HAP-1 (cell line): ENCODE data around the gene TPRG1L.

Experiments
- DNase-seq, 2 experiments: peaks; one replicate each; pipeline ENCODE4 v3.0.0-alpha.2; 2016 to 2020; ENCODE audit warnings: low spot score in 2 of 2
- H3K27me3 ChIP-seq: fragments of 250-450 bp; sonication (Bioruptor Pico); 2 replicates; pipeline ENCODE4 v1.5.1; 2020; ENCODE audit warnings: low read depth, mild to moderate bottlenecking, moderate library complexity
- H3K36me3 ChIP-seq: fragments of 250-450 bp; sonication (Bioruptor Pico); replicated peaks from 2 replicates; pipeline ENCODE4 v1.5.1; 2020; ENCODE audit warnings: mild to moderate bottlenecking
- H3K4me1 ChIP-seq: fragments of 250-450 bp; sonication (Bioruptor Pico); 2 replicates; pipeline ENCODE4 v1.5.1; 2020; ENCODE audit warnings: mild to moderate bottlenecking
- H3K4me3 ChIP-seq: fragments of 250-450 bp; sonication (Bioruptor Pico); 2 replicates; pipeline ENCODE4 v1.5.1; 2020; ENCODE audit warnings: mild to moderate bottlenecking, moderate library complexity
- H3K9me3 ChIP-seq: fragments of 250-450 bp; sonication (Bioruptor Pico); 2 replicates; pipeline ENCODE4 v1.5.1; 2020; ENCODE audit warnings: mild to moderate bottlenecking, moderate library complexity
- in situ Hi-C: fragments of 300-500 bp; cut with MboI; formaldehyde crosslinking; loops from 3 replicates; pipeline ENCODE4 v1.14.3; 2020; ENCODE audit warnings: low sequenced_read_pairs, inconsistent platforms, mixed read lengths

TPRG1L gene

GRCh38 chr1:3608154-3608553 lies 16.7 kb upstream of the TPRG1L start:
- H3K36me3 ChIP-seq, result no peaks in the 10 kb centered on the region
- H3K27me3 ChIP-seq, result peaks cover 3% of the 10 kb centered on the region; the same call in 1 of the 2 replicates
- H3K9me3 ChIP-seq, result no peaks in the 10 kb centered on the region; the same call in 1 of the 2 replicates
- H3K4me3 ChIP-seq, result no peak overlapping the region
- in situ Hi-C loops, result no loop called here
- H3K4me1 ChIP-seq, result peaks cover 4% of the 10 kb centered on the region; the same call in 1 of the 2 replicates
- DNase-seq, result no peak

- H3K4me3 ChIP-seq, result no peak overlapping the region
- H3K4me1 ChIP-seq, result peaks cover 4% of the 10 kb centered on the region; the same call in 1 of the 2 replicates
- DNase-seq, result no peak
- H3K27me3 ChIP-seq, result peaks cover 3% of the 10 kb centered on the region; the same call in 1 of the 2 replicates
- in situ Hi-C loops, result no loop called here
- H3K9me3 ChIP-seq, result no peaks in the 10 kb centered on the region; the same call in 1 of the 2 replicates
- no peaks in the 10 kb centered on the region for H3K36me3 ChIP-seq
Observed at GRCh38 chr1:3609016-3609768, 15.6 kb upstream of the TPRG1L start.

GRCh38 chr1:3609769-3610526 lies 14.9 kb upstream of the TPRG1L start:
- Histone ChIP-seq H3K27me3 (peaks cover 5% of the 10 kb centered on the region; the same call in 1 of the 2 replicates), H3K36me3 (no peaks in the 10 kb centered on the region), H3K4me1 (peaks cover 4% of the 10 kb centered on the region; the same call in 1 of the 2 replicates), H3K9me3 (no peaks in the 10 kb centered on the region; the same call in 1 of the 2 replicates), H3K4me3 (peak overlapping the region; percentile 45)
- DNase-seq, result no peak
- in situ Hi-C loops, result no loop called here

GRCh38 chr1:3610527-3611169 lies 14.2 kb upstream of the TPRG1L start:
- peak overlapping the region; percentile 45 for H3K4me3 ChIP-seq
- H3K27me3 ChIP-seq, result peaks cover 5% of the 10 kb centered on the region; the same call in 1 of the 2 replicates
- H3K36me3 ChIP-seq, result no peaks in the 10 kb centered on the region
- peak in 1 of 2 experiments; percentile 27 for DNase-seq
- peaks cover 4% of the 10 kb centered on the region; the same call in 1 of the 2 replicates for H3K4me1 ChIP-seq
- in situ Hi-C loops, result no loop called here
- no peaks in the 10 kb centered on the region; the same call in 1 of the 2 replicates for H3K9me3 ChIP-seq

GRCh38 chr1:3611170-3612019 lies 13.4 kb upstream of the TPRG1L start, which contains the start of gene MEGF6:
TSS of gene MEGF6 (minus strand) at chr1:3611508. CDS start at chr1:3611268, 240 bp downstream.
- in situ Hi-C loops, result no loop called here
- Histone ChIP-seq H3K9me3 (no peaks in the 10 kb centered on the region; the same call in 1 of the 2 replicates), H3K4me1 (peaks cover 4% of the 10 kb centered on the region; the same call in 1 of the 2 replicates), H3K4me3 (peak within 1 kb of the TSS; percentile 45), H3K27me3 (peaks cover 5% of the 10 kb centered on the region; the same call in 1 of the 2 replicates), H3K36me3 (no peaks in the 10 kb centered on the region)
- peak; percentile 88 to 99 for DNase-seq

GRCh38 chr1:3612123-3612522 lies 12.7 kb upstream of the TPRG1L start:
- in situ Hi-C loops, result no loop called here
- peaks cover 5% of the 10 kb centered on the region; the same call in 1 of the 2 replicates for H3K27me3 ChIP-seq
- no peak for DNase-seq
- no peaks in the 10 kb centered on the region; the same call in 1 of the 2 replicates for H3K9me3 ChIP-seq
- peak overlapping the region; percentile 32 for H3K4me3 ChIP-seq
- H3K4me1 ChIP-seq, result peaks cover 4% of the 10 kb centered on the region; the same call in 1 of the 2 replicates
- no peaks in the 10 kb centered on the region for H3K36me3 ChIP-seq

GRCh38 chr1:3614755-3615742 lies 9.8 kb upstream of the TPRG1L start:
- peaks cover 4% of the 10 kb centered on the region; the same call in 1 of the 2 replicates for H3K4me1 ChIP-seq
- H3K9me3 ChIP-seq, result no peaks in the 10 kb centered on the region; the same call in 1 of the 2 replicates
- H3K27me3 ChIP-seq, result peaks cover 5% of the 10 kb centered on the region; the same call in 1 of the 2 replicates
- H3K4me3 ChIP-seq, result no peak overlapping the region
- in situ Hi-C loops, result no loop called here
- H3K36me3 ChIP-seq, result no peaks in the 10 kb centered on the region
- DNase-seq, result peak in 1 of 2 experiments; percentile 55

GRCh38 chr1:3616861-3617260 lies 8.0 kb upstream of the TPRG1L start:
- no peaks in the 10 kb centered on the region for H3K36me3 ChIP-seq
- peaks cover 3% of the 10 kb centered on the region; the same call in 1 of the 2 replicates for H3K4me1 ChIP-seq
- DNase-seq, result no peak
- no peak overlapping the region for H3K4me3 ChIP-seq
- no peaks in the 10 kb centered on the region; the same call in 1 of the 2 replicates for H3K9me3 ChIP-seq
- H3K27me3 ChIP-seq, result peaks cover 5% of the 10 kb centered on the region; the same call in 1 of the 2 replicates
- in situ Hi-C loops, result no loop called here

- in situ Hi-C loops, result no loop called here
- Histone ChIP-seq H3K27me3 (0 out of 2 replicates have a peak, but pooled peaks cover 2% of the 10 kb centered on the region), H3K4me3 (no peak overlapping the region), H3K36me3 (no peaks in the 10 kb centered on the region), H3K4me1 (no peaks in the 10 kb centered on the region), H3K9me3 (no peaks in the 10 kb centered on the region)
- DNase-seq, result no peak
Observed at GRCh38 chr1:3617806-3618345, 6.9 kb upstream of the TPRG1L start.

- H3K9me3 ChIP-seq, result no peaks in the 10 kb centered on the region
- no peaks in the 10 kb centered on the region for H3K4me1 ChIP-seq
- no peak for DNase-seq
- H3K36me3 ChIP-seq, result no peaks in the 10 kb centered on the region
- in situ Hi-C loops, result no loop called here
- 0 out of 2 replicates have a peak, but pooled peaks cover 2% of the 10 kb centered on the region for H3K27me3 ChIP-seq
- no peak overlapping the region for H3K4me3 ChIP-seq
Observed at GRCh38 chr1:3618531-3618880, 6.3 kb upstream of the TPRG1L start.

GRCh38 chr1:3618881-3619671 lies 5.7 kb upstream of the TPRG1L start:
- DNase-seq, result peak; percentile 65 to 82
- in situ Hi-C loops, result no loop called here
- H3K36me3 ChIP-seq, result no peaks in the 10 kb centered on the region
- no peaks in the 10 kb centered on the region; the same call in 1 of the 2 replicates for H3K4me1 ChIP-seq
- H3K4me3 ChIP-seq, result no peak overlapping the region
- no peaks in the 10 kb centered on the region for H3K9me3 ChIP-seq
- 0 out of 2 replicates have a peak, but pooled peaks cover 2% of the 10 kb centered on the region for H3K27me3 ChIP-seq
